ENCODE results near the gene AP2M1.
"Not testable (repeated sequence)": the region's sequence is repeated elsewhere in the genome, so short reads cannot be mapped to it uniquely, and the experiment has no call there.

Gene AP2M1

DNA sequence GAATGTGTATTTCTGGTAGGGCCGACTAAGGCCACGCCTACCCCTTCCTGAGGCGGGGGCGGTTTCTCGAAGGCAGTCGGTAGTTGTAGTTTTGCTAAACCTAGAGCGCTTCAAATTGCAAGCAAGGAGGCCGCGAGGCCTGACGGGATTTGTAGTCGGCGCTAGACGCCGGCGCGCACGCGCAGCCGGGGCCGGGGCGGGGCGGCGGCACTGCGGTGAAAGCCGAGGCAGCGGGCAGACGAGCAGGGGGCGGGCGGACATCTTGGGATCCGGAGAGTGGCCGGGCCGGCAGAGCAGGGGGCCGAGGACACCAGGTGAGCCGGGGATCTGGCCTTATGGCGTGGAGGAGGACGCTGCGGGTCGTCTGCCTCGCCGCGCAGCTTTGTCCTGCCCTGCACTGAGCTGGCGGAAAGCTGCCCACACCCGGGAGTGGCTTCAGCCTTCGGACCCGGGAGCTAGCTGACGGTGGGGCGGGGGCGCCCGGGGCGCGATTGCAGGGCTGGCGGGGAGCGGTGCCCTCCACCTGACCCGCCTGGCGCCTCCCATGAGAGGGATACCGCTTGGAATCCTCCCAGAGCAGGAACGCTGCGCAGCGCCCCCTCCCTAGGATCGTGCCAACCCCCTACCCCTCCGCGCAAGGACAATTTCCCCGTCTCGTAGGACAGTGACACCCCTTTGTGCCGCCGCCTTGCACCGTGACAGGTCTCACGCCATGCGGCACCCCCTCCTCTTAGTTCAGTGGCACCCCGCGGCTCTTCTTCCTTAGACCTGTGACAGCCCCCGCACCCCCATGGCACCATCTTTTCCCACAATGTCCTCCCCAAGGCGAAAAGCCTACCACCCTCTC is at the start of gene AP2M1:
AP2M1 (plus strand) TSS at position 210 of the 847 bp plus-strand sequence. CDS start 2,139 bp downstream, outside the sequence.
- peak; percentile 100 for DNase-seq (ENCODE audit: low spot score)

DNA sequence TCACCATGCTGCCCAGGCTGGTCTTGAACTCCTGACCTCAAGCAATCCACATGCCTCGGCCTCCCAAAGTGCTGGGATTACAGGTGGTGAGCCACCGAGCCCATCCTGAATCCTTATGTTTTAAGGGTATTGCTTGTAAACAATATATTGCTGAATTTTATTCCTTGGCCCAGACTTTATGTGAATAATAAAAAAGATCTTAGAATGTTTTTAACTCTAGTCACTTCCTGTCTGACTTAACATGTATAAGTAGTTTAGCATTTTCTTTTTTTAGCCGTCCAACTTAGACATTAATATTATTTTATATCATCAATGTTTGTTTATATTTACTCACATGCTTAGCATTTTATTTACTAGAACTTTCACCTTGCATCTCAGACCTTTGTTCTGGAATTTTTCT is 48.6 kb upstream of the AP2M1 start:
- DNase-seq (ENCODE audit: low spot score), result no peak

DNA sequence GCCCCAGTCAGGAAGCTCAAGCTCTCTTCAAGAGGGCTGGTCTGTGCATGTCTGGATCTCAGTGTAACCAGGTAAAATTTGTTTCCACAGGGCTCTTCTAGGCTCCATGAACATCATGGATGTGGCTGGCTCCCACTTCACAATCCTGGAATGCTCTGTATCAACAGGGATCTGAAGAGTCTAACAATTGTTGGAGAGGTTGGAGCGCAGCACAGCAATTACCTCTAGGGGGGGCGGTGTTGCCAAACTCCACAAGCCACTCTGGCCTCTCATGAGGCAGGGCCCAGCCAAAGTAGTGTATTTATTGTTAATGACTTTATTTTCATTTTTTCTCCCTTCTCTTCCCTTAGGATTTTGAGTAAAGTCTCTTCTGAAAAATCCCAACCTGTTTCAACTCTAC is 45.6 kb upstream of the AP2M1 start:
- no peak for DNase-seq (ENCODE audit: low spot score)

DNA sequence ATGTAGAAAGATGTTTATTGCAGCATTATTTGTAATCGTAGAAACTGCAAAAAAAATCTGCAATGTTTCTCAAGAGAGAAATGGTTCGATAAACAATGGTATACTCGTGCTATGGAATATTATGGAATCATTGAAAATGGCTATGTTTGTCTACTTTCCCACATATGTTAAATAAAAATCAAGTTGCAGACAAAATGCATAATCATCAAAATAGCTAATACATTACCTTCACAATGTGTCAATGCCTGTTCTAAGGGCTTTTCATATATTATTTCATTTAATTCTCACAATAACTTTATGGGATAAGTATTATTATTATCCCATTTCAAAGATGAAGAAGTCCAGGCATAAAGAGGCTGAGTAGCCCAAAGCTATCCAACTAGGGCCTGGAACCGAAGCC is 41.7 kb upstream of the AP2M1 start:
- DNase-seq (ENCODE audit: low spot score), result no peak

DNA sequence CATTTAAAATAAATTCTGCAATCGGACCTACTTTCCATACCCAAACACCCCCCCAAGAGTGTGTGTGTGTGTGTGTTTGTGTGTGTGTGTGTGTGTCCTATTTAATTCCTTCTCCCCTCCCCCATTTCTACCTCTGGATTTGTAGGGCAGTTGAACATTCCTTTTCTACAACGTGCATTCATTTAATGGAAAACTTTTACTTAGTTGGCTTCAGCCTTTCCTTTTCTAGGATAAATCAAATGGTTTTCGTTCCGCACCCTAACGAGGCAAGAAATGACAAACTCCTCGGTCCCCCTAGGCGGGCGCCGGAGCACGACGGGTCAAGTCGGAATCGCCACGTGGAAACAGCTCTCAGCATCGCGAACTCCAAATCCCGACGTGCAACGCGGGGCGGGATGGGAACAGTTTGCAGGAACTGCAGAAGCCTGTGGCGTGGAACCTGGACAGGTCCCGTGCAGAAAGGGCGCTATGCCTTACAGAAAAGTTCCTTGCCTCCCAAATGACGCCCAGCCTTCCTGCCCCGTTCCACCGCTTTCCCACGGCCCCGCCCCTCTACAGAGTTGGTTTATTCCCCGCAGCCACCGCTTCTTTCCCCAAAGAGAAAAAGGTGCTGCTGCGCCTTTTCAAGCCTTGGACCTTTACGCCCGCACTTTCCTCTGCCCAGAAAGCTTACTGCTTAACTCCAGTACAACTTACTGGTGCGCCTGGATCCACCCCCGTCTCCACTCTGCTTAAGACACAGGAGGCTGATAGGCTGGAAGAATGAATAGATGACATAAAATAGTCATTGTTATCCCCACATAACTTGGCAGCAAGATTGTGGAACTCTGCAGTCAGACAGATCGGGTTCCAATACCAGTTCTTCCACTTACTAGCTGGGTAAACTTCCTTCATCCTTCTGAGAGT is 40.6 kb upstream of the AP2M1 start:
- DNase-seq (ENCODE audit: low spot score), result peak; percentile 82

DNA sequence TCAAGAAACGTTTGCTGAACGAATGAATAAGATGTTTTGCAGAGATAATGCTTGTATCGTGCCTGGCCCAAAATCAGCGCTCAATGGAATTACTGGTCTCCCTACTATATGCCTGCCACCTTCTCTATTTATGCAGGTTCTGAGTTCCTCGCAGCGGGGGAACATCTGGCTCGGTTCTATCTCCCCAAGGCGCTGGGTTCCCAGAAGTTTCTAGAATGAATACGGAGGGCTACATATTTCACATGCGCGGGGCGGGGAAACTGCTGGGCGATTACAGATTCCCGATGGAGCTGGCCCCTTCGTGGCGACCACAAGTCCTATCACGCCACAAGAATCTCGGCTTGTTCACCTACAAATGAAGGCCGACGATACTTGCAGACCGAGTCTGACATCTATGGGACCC is 39.9 kb upstream of the AP2M1 start:
- DNase-seq (ENCODE audit: low spot score), result no peak

DNA sequence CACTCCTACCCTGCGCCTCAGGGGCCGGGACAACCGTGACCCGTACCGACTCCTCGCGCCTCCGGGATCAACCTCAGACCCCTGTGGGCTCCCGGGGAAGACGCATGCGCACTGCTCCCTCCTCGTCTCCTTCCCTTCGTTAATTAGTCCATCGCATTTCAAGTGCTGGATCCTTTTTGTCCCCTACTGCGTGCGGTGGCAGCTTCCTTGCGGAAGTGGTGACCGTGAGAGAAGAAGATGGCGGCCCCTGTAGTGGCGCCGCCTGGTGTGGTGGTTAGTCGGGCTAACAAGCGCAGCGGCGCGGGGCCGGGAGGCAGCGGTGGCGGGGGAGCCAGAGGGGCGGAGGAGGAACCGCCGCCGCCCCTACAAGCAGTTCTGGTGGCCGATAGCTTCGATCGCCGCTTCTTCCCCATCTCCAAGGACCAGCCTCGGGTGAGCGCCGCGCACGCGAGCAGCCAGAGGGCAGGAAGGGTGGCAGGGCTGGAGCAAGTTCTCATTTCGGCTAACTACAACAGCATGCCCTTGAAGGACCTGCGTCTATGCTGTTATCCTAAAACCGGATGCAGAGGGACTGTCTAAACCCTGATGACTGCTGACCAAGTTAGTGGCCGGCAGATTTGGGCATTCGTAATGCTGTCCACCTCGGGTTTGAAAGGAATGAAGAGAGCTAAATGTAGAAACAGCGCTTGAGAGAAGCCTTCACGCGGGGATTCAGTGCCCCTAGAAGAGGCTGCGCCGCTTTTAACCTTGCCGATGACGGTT is 39.3 kb upstream of the AP2M1 start, which contains the start of gene EIF2B5:
EIF2B5 (plus strand) TSS at position 210 of the 762 bp plus-strand sequence; CDS start at position 238, 28 bp downstream.
- DNase-seq (ENCODE audit: low spot score), result peak; percentile 95

DNA sequence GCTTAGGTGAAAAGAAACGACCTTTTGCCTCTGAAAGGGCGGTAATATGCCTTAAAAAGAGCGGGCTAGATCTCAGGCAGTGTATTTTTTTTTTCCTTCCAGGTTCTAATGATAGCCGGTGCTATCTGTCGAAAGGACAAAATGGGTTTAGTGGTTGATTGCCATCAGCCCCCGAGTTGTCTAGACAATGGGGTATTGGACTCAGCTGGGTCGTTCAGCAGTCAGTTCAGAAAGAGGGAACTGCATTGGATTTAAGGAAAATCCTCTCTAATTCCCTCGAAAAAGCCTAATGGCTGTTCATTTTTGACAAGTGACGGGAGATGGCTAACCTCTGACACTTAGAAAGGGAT is 38.8 kb upstream of the AP2M1 start:
- DNase-seq (ENCODE audit: low spot score), result no peak

DNA sequence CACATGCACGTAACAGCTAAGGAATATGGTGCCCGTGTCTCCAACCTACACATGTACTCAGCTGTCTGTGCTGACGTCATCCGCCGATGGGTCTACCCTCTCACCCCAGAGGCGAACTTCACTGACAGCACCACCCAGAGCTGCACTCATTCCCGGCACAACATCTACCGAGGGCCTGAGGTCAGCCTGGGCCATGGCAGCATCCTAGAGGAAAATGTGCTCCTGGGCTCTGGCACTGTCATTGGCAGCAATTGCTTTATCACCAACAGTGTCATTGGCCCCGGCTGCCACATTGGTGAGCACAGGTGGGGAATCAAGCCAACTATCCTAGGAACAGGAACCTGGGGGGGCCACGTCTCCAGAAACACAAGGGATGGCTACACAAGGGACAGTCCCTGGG is 34.2 kb upstream of the AP2M1 start:
- no peak for DNase-seq (ENCODE audit: low spot score)

DNA sequence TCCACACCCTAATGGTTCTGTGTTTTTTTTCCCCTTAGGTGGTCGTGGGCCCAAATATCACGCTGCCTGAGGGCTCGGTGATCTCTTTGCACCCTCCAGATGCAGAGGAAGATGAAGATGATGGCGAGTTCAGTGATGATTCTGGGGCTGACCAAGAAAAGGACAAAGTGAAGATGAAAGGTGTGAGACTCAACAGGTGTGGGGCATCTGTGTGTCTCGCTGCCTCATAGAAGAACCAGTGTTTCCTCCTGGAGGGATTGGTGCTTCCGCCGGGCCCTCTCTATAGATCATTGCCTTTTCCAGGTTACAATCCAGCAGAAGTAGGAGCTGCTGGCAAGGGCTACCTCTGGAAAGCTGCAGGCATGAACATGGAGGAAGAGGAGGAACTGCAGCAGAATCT is 32.5 kb upstream of the AP2M1 start:
- no peak for DNase-seq (ENCODE audit: low spot score)

DNA sequence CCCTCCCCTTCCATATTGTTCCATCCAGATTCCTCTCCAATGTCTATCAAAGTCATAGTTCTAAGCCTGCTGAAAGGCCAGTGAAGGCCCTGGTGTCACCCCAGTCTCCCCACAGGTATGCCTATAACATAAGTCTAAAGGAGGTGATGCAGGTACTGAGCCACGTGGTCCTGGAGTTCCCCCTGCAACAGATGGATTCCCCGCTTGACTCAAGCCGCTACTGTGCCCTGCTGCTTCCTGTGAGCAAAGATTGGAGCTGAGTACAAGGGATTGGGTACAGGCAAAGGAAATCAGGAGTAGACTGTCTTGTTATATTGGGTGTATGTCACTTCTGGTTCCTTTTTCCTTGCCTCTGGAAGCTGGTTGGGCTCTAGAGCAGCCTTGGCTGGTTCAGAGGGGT is 31.3 kb upstream of the AP2M1 start:
- DNase-seq (ENCODE audit: low spot score), result no peak

DNA sequence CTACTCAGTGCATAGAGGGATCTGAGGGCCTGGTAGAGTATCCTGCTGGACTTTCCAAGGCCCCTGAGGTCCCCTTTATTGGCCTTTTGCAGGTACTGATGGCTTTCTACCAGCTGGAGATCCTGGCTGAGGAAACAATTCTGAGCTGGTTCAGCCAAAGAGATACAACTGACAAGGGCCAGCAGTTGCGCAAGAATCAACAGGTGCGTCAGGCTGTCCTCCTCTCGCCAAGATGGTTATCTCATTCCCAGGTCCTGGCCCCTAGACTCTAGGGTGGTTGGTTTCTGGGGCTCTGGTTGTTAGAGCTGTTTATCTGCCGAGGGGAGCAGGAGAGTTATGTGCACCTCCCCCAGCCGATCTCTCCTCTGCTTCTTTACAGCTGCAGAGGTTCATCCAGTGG is 30.1 kb upstream of the AP2M1 start:
- no peak for DNase-seq (ENCODE audit: low spot score)

DNA sequence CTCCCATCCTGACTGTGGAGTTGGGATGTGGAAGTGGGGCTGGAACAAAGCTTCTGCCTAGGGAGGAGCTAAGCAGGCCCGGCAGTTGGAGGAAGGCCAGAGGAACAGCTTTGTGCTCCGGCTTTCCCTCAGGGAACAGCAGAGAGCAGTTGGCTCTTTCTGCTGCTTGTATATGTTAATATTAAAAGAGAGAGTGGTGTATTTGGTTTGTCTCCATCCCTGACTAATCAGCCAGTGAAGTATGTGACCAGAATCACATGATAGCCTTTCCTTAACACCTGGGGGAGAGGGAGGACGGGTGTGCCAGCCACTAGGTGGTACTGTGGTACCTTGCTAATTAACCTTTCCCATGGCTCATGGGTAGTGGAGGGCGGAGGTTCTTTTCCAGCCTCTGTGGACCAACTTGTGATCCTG is 29.5 kb upstream of the AP2M1 start:
- DNase-seq (ENCODE audit: low spot score), result peak; percentile 18

DNA sequence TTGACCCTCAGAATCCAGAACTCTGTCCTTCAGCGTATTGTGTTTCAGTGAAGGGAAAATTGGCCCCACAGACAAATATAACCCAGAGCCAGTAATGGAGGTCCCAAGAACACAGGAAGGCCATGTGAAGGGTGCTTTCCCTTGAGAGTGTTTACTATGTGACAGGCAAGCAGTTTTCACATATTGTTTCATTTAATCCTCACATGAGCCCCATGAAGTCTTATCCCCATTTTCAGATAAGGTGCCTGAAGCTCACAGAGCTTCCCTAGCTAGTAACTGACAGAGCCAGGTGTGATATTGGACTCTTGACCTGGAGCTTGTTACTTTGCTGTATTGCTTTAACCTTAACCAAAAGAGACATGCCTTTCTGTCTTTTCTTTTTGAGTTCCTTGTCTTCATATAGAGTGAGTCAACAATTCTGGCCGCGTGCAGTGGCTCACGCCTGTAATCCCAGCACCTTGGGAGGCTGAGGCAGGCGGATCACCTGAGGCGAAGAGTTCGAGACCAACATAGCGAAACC is 28.8 kb upstream of the AP2M1 start:
- no peak for DNase-seq (ENCODE audit: low spot score)

DNA sequence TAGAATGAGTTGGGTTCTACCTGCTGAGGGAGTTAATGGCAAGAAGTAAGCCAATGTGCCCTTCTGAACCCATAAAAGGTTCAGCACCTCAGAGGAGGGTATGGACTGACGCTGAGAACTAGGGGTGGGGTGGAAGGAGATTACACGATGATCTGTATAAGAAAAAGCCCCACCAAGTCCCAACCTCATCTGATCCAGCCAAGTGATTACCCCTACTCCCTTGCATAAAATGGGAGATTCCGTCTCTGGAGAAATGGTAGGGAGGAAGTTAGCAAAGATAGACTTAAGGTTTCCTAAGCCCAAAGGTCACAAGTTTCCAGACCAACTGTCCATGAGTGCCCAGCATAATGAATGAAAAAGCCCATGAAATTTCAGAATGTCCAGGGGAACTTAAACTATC is 26.6 kb upstream of the AP2M1 start:
- DNase-seq (ENCODE audit: low spot score), result no peak

DNA sequence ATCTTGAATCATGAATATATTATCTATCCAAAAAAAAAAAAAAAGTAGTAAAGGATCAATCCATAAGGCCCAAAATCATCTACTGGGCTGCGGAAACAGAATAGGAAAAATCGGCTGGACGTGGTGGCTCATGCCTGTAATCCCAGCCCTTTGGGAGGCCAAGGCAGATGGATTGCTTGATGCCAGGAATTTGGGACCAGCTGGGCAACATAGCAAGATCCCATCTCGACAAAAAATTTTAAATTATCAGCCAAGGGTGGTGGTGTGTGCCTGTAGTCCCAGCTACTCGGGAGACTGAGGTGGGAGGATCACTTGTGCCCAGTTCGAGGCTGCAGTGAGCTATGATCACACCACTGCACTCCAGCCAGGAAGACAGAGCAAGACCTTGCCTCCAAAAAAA is 25.5 kb upstream of the AP2M1 start:
- no peak for DNase-seq (ENCODE audit: low spot score)

DNA sequence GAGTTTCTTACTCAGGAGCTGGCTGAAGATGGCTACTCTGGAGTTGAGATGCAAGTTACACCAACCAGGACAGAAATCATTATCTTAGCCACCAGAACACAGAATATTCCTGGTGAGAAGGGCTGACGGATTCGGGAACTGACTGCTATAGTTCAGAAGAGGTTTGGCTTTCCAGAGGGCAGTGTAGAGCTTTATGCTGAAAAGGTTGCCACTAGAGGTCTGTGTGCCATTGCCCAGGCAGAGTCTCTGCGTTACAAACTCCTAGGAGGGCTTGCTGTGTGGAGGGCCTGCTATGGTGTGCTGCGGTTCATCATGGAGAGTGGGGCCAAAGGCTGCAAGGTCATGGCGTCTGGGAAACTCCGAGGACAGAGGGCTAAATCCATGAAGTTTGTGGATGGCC is 24.9 kb upstream of the AP2M1 start:
- not testable (repeated sequence) for DNase-seq (ENCODE audit: low spot score)

DNA sequence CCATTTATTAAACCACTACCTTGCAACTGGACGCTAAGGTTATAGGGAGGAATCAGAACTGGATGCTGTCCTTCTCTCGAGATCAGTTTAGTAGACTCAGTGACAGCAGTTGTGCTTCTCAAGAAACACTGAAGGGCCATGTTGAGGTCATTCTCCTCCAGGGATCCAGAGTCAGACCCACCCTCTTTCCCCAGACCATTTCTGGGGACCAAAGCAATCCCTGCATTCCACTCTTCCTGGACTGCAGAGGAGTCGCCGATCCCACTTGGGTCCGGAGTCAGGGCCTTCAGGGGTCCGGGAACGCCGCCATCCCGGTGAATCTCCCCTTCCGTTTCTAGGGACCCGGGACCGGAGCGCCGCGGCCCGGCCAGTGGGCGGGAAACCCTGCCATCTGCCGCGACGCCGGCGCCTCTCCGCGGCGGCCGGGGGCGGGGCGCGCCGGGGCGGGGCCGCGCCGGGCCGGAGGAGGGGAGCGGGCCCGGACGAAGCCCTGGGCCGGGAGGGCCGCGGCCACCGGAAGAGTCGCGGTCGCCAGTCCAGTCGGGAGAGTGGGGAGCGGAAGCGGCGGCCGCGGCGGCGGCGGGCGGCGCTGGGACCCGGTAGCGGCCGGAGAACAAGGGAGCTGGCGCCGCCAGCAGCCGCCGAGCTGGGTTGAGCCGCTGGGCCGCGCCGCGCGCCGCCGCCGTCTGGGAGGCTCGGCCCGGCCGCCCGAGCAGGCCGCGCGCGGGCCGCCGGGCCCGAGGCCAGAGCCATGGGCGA is 19.6 kb upstream of the AP2M1 start, which contains the start of gene DVL3:
DVL3 (plus strand) TSS at position 493 of the 759 bp plus-strand sequence; CDS start at position 752, 259 bp downstream.
- peak; percentile 69 for DNase-seq (ENCODE audit: low spot score)

DNA sequence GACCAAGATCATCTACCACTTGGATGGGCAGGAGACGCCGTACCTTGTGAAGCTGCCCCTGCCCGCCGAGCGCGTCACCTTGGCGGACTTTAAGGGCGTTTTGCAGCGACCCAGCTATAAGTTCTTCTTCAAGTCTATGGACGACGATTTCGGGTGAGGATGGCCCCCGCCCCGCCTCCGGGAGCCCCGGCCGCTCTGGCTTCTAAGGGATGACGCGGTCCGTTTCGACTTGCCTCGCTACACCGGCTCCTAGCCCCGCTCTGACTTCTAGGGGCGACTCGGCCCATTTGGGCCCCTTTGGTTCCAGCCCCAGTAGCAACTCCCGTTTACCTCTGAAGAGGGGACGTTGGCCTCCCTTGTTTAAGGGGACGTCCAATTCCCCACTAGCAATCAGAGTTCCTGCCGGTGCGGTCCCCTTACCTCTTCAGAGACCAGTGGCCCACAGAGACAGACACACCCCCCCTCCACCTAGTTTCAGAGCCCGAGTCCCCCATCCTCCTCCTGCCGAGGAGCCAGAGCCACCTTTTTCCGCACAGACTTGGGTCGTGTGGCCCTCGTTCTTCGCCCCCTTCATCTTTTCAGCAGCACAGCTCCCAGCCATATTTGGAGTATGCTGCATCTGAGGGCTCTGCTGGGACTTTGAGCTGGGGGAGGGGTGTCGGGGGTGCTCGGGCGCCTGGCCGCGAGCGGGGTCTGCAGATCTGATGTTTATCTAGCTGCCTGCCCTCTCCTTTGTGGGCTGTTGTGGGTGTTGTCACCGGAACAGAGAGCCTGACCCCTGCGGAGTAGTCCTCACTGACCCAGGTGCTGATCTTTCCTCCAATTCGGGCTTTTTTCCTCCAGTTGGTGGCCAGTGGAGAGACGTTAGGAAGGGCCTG is 18.8 kb upstream of the AP2M1 start:
- DNase-seq (ENCODE audit: low spot score), result no peak

DNA sequence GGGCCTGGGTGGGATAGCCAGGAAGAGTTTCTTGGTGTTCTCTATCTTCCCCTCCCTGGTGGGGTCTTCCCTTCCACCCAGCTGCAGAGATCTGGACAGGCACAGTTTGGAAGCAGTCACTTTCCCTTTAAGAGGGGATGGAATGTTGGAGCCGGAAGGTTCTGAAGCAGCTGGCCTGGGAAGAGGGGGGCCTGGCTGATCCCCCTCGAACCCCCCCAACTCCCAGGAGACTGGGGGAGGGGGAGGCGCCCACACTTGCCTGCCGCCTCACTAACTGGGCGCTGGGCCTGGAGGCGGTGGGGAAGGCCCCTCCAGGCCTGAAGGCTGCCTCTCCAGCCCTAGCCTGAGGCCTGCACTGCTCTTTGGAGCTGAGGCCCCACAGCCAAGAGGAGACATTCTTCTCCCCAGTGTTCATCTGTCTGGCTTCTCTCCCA is 18.1 kb upstream of the AP2M1 start:
- peak; percentile 69 for DNase-seq (ENCODE audit: low spot score)
